Gastroesophageal sphincter (tissue), 4 donors: Measurements from ENCODE around the gene SLC9A1. TPM values are rescaled to one million over a fixed set of nuclear protein-coding genes. Genes with fewer than 3 reads are reported as not detected.

Experiments used
- ATAC-seq: fragments of 150-250 bp; one replicate; pipeline ENCODE4 v1.9.1; 2016; ENCODE audit warnings: mild to moderate bottlenecking, moderate library complexity
- H3K27ac ChIP-seq, 4 donors: fragments of 200-600 bp; sonication (generic) in 3 of 4; 1 replicate in 3 of 4; 2 replicates in 1 of 4; pipeline ENCODE4 v1.5.1; 2016 to 2019
- H3K27me3 ChIP-seq: fragments of 200-600 bp; sonication (generic); one replicate; pipeline ENCODE4 v1.5.1; 2019
- H3K36me3 ChIP-seq, 2 donors: fragments of 200-600 bp; sonication (generic); one replicate each; pipeline ENCODE4 v1.5.1; 2019; ENCODE audit warnings: control low read depth in 1 of 2
- H3K4me1 ChIP-seq, 3 donors: fragments of 200-600 bp; sonication (generic); 1 replicate in 2 of 3; 2 replicates in 1 of 3; pipeline ENCODE4 v1.5.1; 2016 to 2019; ENCODE audit warnings: control low read depth in 2 of 3
- H3K4me3 ChIP-seq, 2 donors: fragments of 200-600 bp; sonication (generic); one replicate each; pipeline ENCODE4 v1.5.1; 2019; ENCODE audit warnings: mild to moderate bottlenecking in 1 of 2, moderate library complexity in 1 of 2
- H3K9me3 ChIP-seq, 3 donors: fragments of 200-600 bp; sonication (generic); one replicate each; pipeline ENCODE4 v1.5.1; 2017 to 2019; ENCODE audit warnings: control low read depth in 2 of 3
- CTCF ChIP-seq, 4 experiments: fragments of 200-600 bp in 2 of 4; fragments of 450-650 bp in 2 of 4; sonication (generic) in 1 of 4; IDR thresholded peaks; one replicate each; pipeline ENCODE4 v1.5.1; 2017 to 2019; ENCODE audit warnings: antibody characterized with exemption in 4 of 4, mild to moderate bottlenecking in 2 of 4, moderate library complexity in 2 of 4
- EP300 ChIP-seq: sonication (generic); formaldehyde crosslinking; IDR thresholded peaks from one replicate; pipeline ENCODE4 v1.6.1; 2017; ENCODE audit warnings: antibody characterized with exemption, mild to moderate bottlenecking
- POLR2A ChIP-seq, 2 donors: fragments of 450-650 bp; IDR thresholded peaks; one replicate each; pipeline ENCODE4 v1.6.1; 2017; ENCODE audit warnings: antibody characterized with exemption in 2 of 2, mild to moderate bottlenecking in 2 of 2, moderate library complexity in 1 of 2
- POLR2AphosphoS5 ChIP-seq: sonication (generic); formaldehyde crosslinking; IDR thresholded peaks from one replicate; pipeline ENCODE4 v1.6.1; 2017; ENCODE audit warnings: antibody characterized with exemption
- WGBS, 2 donors: methylation state at CpG; one replicate each; pipeline ENCODE4 v1.1.5; 2018; ENCODE audit warnings: low coverage in 1 of 2; 5-methylcytosine and 5-hydroxymethylcytosine counted together
- total RNA-seq, 4 donors: library from RNA; depleted of rRNA; stranded (reverse); fragments of >200 nt; gene quantifications; one replicate each; pipeline ENCODE4 v1.1.0, GENCODE V29; 2016

SLC9A1 gene
- total RNA-seq, 4 donors from 2014 or later: 7.2 to 27.8 (median 17.1) TPM

- WGBS, 2 donors: 3 to 13% methylated on average over 6 to 14 of the region's 20 CpGs
- no peak for TF ChIP-seq EP300
- TF ChIP-seq CTCF (IDR thresholded peaks at IDR 0.05): no peak
- no peak for TF ChIP-seq POLR2A (IDR thresholded peaks at IDR 0.05)
- TF ChIP-seq POLR2AphosphoS5: no peak
- H3K27ac ChIP-seq: peak overlapping the region; percentile 80 to 93 (median 92)
- no peaks in the 10 kb centered on the region for H3K27me3 ChIP-seq
- peaks cover 0 to 60% (median 30%) of the 10 kb centered on the region in 3 donors for H3K4me1 ChIP-seq
- ATAC-seq: no peak
- no peaks in the 10 kb centered on the region for H3K36me3 ChIP-seq
- no peaks in the 10 kb centered on the region for H3K9me3 ChIP-seq
- peak overlapping the region; percentile 75 to 89 for H3K4me3 ChIP-seq
These were observed 395 bp downstream of the SLC9A1 start for GRCh38 chr1:27154469-27154990.

- ATAC-seq: no peak
- Histone ChIP-seq H3K4me3 (peak overlapping the region; percentile 75 to 89), H3K36me3 (no peaks in the 10 kb centered on the region), H3K27ac (peak overlapping the region in 3 of 4 donors; percentile 90 to 93 (median 93)), H3K27me3 (no peaks in the 10 kb centered on the region), H3K4me1 (peaks cover 0 to 66% (median 30%) of the 10 kb centered on the region in 3 donors), H3K9me3 (no peaks in the 10 kb centered on the region)
- TF ChIP-seq EP300 (no peak), CTCF (IDR thresholded peaks at IDR 0.05) (no peak)
- 53 to 87% methylated on average over 3 to 13 of the region's 21 CpGs for WGBS, 2 donors
These were observed 982 bp downstream of the SLC9A1 start for GRCh38 chr1:27153927-27154358.

GRCh38 chr1:27153549-27153886, 1.4 kb downstream of the SLC9A1 start:
- peak overlapping the region; percentile 21 to 89 for H3K4me3 ChIP-seq
- peaks cover 0 to 70% (median 30%) of the 10 kb centered on the region in 3 donors for H3K4me1 ChIP-seq
- WGBS, 2 donors: 34% methylated on average over 4 of the region's 4 CpGs; no CpG with 5 or more reads in 1 of the 2 donors
- no peaks in the 10 kb centered on the region for H3K9me3 ChIP-seq
- TF ChIP-seq CTCF (IDR thresholded peaks at IDR 0.05): no peak
- TF ChIP-seq POLR2AphosphoS5: no peak
- TF ChIP-seq POLR2A (IDR thresholded peaks at IDR 0.05): no peak
- no peak for TF ChIP-seq EP300
- H3K36me3 ChIP-seq: no peaks in the 10 kb centered on the region
- ATAC-seq: no peak
- peak overlapping the region; percentile 26 to 93 (median 92) for H3K27ac ChIP-seq
- H3K27me3 ChIP-seq: no peaks in the 10 kb centered on the region

GRCh38 chr1:27152829-27153548, 1.9 kb downstream of the SLC9A1 start:
- no peaks in the 10 kb centered on the region for H3K9me3 ChIP-seq
- no CpG with 5 or more reads among the region's 2 CpGs for WGBS, 2 donors
- H3K36me3 ChIP-seq: no peaks in the 10 kb centered on the region
- peaks cover 0 to 70% (median 30%) of the 10 kb centered on the region in 3 donors for H3K4me1 ChIP-seq
- H3K4me3 ChIP-seq: peak overlapping the region; percentile 21 to 89
- no peaks in the 10 kb centered on the region for H3K27me3 ChIP-seq
- TF ChIP-seq POLR2A (IDR thresholded peaks at IDR 0.05) (no peak), EP300 (no peak), CTCF (IDR thresholded peaks at IDR 0.05) (no peak), POLR2AphosphoS5 (no peak)
- peak overlapping the region; percentile 26 to 93 (median 92) for H3K27ac ChIP-seq
- ATAC-seq: no peak
